GM21526 (cell line): ENCODE results near the gene HNRNPA3.
"Not testable (repeated sequence)": the region's sequence is repeated elsewhere in the genome, so short reads cannot be mapped to it uniquely, and the experiment has no call there.

Experiments
- ATAC-seq: cut with Tn5 transposase; IDR thresholded peaks from one replicate; pipeline ENCODE4 v1.9.1; 2021; ENCODE audit warnings: moderate library complexity; ENCODE audit not compliant: unreplicated experiment, low FRiP score

HNRNPA3 gene

GRCh38 chr2:177212106-177212890 lies at the start of gene HNRNPA3:
Gene HNRNPA3, plus strand, starts transcription at chr2:177212794. Its CDS starts 6 bp downstream, at chr2:177212800.
- peak; percentile 83 for ATAC-seq

GRCh38 chr2:177164131-177164530 lies 48.5 kb upstream of the HNRNPA3 start:
- ATAC-seq: no peak

GRCh38 chr2:177164584-177165052 lies 48.0 kb upstream of the HNRNPA3 start:
- peak; percentile 59 for ATAC-seq

GRCh38 chr2:177165061-177165583 lies 47.5 kb upstream of the HNRNPA3 start:
- no peak for ATAC-seq

GRCh38 chr2:177165721-177166711 lies 46.6 kb upstream of the HNRNPA3 start:
- peak; percentile 52 for ATAC-seq

GRCh38 chr2:177169810-177170514 lies 42.6 kb upstream of the HNRNPA3 start:
- ATAC-seq: peak; percentile 54

- no peak for ATAC-seq
Observed at GRCh38 chr2:177171418-177171865, 41.2 kb upstream of the HNRNPA3 start.

GRCh38 chr2:177172034-177172880 lies 40.3 kb upstream of the HNRNPA3 start:
- no peak for ATAC-seq

GRCh38 chr2:177174486-177174885 lies 38.1 kb upstream of the HNRNPA3 start:
- no peak for ATAC-seq

GRCh38 chr2:177175917-177176668 lies 36.5 kb upstream of the HNRNPA3 start:
- ATAC-seq: no peak

GRCh38 chr2:177178797-177179196 lies 33.8 kb upstream of the HNRNPA3 start:
- no peak for ATAC-seq

GRCh38 chr2:177179227-177179626 lies 33.4 kb upstream of the HNRNPA3 start:
- no peak for ATAC-seq

GRCh38 chr2:177179671-177180070 lies 32.9 kb upstream of the HNRNPA3 start:
- ATAC-seq: not testable (repeated sequence)

- no peak for ATAC-seq
Observed at GRCh38 chr2:177180269-177181000, 32.2 kb upstream of the HNRNPA3 start.

- no peak for ATAC-seq
Observed at GRCh38 chr2:177183860-177184259, 28.7 kb upstream of the HNRNPA3 start.

- no peak for ATAC-seq
Observed at GRCh38 chr2:177184606-177185005, 28.0 kb upstream of the HNRNPA3 start.

GRCh38 chr2:177186038-177186437 lies 26.6 kb upstream of the HNRNPA3 start:
- not testable (repeated sequence) for ATAC-seq
